Ishikawa (cell line): ENCODE measurements around the gene IKZF3.

ENCODE experiments used
- CEBPB ChIP-seq: IDR thresholded peaks from 2 replicates; pipeline ENCODE4 v1.6.1; 2012
- CREB1 ChIP-seq: IDR thresholded peaks from 2 replicates; pipeline ENCODE4 v1.6.1; 2012; ENCODE audit warnings: low read depth
- EGR1 ChIP-seq: IDR thresholded peaks from 2 replicates; pipeline ENCODE4 v1.6.1; 2012
- EP300 ChIP-seq: IDR thresholded peaks from 2 replicates; pipeline ENCODE4 v1.6.1; 2012; ENCODE audit warnings: borderline replicate concordance
- FOXM1 ChIP-seq: IDR thresholded peaks from 2 replicates; pipeline ENCODE4 v1.6.1; 2012; ENCODE audit warnings: low read depth, borderline replicate concordance
- NFIC ChIP-seq: IDR thresholded peaks from 2 replicates; pipeline ENCODE4 v1.6.1; 2012
- RAD21 ChIP-seq: IDR thresholded peaks from 2 replicates; pipeline ENCODE4 v1.6.1; 2012; ENCODE audit warnings: low read depth
- TAF1 ChIP-seq: IDR thresholded peaks from 2 replicates; pipeline ENCODE4 v1.6.1; 2012; ENCODE audit warnings: low read depth, mild to moderate bottlenecking
- TCF12 ChIP-seq: IDR thresholded peaks from 2 replicates; pipeline ENCODE4 v1.6.1; 2012; ENCODE audit warnings: low read depth
- TEAD4 ChIP-seq: IDR thresholded peaks from 2 replicates; pipeline ENCODE4 v1.6.1; 2012
- YY1 ChIP-seq: IDR thresholded peaks from 2 replicates; pipeline ENCODE4 v1.6.1; 2012; ENCODE audit warnings: low read depth
- ZBTB7A ChIP-seq: IDR thresholded peaks from 2 replicates; pipeline ENCODE4 v1.6.1; 2012; ENCODE audit warnings: low read depth
- TF ChIP-seq, protein P1 (sequence below): IDR thresholded peaks from 2 replicates; pipeline ENCODE4 v1.6.1; 2012
- TF ChIP-seq, protein P2 (sequence below): IDR thresholded peaks from 2 replicates; pipeline ENCODE4 v1.6.1; 2012; ENCODE audit warnings: low read depth, mild to moderate bottlenecking
- TF ChIP-seq, protein P3 (sequence below): IDR thresholded peaks from 2 replicates; pipeline ENCODE4 v1.6.1; 2012

The IKZF3 gene

DNA sequence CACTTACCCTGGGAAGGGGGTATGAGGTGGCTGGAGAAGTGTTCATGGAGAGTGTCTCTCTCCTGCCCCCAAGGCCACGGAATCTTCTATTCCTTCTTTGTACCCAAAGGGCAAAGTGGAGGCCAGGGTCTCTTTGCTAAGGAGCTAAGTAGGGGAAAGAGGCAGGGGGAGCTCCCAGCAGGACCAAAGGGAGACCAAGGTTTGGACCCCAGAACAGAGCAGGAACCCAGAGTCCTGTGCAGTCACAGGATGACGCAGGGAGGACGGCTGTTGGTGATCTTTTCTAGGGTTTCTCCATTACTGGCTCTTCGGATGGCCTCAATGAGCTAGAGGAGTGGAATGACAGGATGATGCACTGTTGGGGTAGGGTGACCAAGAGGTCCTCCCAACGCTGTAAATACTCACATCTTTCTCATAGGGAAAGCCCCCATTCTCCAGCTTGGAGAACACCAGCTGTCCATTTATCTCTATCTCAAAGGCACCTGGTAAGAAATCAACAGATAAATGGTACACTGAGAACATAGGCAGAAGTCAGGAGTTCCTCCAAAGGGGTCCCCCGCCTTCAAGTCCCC is 134.7 kb downstream of the IKZF3 start:
- TF ChIP-seq CREB1, result no peak
- no peak for TF ChIP-seq FOXM1
- no peak for TF ChIP-seq EP300
- TF ChIP-seq, protein P1, sequence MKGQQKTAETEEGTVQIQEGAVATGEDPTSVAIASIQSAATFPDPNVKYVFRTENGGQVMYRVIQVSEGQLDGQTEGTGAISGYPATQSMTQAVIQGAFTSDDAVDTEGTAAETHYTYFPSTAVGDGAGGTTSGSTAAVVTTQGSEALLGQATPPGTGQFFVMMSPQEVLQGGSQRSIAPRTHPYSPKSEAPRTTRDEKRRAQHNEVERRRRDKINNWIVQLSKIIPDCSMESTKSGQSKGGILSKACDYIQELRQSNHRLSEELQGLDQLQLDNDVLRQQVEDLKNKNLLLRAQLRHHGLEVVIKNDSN, result no peak
- no peak for TF ChIP-seq TEAD4

DNA sequence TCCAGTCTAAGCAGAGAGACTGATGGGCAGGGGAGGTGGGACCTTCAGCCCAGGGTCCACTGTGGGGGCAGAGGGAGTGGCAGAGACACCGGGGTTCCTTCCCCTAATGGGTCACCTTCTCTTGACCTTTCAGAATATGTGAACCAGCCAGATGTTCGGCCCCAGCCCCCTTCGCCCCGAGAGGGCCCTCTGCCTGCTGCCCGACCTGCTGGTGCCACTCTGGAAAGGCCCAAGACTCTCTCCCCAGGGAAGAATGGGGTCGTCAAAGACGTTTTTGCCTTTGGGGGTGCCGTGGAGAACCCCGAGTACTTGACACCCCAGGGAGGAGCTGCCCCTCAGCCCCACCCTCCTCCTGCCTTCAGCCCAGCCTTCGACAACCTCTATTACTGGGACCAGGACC is 136.6 kb downstream of the IKZF3 start:
- TF ChIP-seq, protein P1, result no peak
- TF ChIP-seq YY1 (no peak), CREB1 (no peak), ZBTB7A (no peak), FOXM1 (no peak), EP300 (no peak), CEBPB (no peak)
- TF ChIP-seq, protein P2, sequence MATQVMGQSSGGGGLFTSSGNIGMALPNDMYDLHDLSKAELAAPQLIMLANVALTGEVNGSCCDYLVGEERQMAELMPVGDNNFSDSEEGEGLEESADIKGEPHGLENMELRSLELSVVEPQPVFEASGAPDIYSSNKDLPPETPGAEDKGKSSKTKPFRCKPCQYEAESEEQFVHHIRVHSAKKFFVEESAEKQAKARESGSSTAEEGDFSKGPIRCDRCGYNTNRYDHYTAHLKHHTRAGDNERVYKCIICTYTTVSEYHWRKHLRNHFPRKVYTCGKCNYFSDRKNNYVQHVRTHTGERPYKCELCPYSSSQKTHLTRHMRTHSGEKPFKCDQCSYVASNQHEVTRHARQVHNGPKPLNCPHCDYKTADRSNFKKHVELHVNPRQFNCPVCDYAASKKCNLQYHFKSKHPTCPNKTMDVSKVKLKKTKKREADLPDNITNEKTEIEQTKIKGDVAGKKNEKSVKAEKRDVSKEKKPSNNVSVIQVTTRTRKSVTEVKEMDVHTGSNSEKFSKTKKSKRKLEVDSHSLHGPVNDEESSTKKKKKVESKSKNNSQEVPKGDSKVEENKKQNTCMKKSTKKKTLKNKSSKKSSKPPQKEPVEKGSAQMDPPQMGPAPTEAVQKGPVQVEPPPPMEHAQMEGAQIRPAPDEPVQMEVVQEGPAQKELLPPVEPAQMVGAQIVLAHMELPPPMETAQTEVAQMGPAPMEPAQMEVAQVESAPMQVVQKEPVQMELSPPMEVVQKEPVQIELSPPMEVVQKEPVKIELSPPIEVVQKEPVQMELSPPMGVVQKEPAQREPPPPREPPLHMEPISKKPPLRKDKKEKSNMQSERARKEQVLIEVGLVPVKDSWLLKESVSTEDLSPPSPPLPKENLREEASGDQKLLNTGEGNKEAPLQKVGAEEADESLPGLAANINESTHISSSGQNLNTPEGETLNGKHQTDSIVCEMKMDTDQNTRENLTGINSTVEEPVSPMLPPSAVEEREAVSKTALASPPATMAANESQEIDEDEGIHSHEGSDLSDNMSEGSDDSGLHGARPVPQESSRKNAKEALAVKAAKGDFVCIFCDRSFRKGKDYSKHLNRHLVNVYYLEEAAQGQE, result no peak

DNA sequence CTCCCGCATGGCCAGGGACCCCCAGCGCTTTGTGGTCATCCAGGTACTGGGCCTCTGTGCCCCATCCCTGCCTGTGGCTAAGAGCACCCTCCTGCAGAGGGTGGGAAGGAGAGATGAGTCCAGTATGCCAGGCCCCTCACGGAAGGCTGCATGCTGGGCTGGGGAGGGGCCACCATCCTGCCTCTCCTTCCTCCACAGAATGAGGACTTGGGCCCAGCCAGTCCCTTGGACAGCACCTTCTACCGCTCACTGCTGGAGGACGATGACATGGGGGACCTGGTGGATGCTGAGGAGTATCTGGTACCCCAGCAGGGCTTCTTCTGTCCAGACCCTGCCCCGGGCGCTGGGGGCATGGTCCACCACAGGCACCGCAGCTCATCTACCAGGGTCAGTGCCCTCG is 137.5 kb downstream of the IKZF3 start:
- no peak for TF ChIP-seq TAF1
- no peak for TF ChIP-seq TCF12
- TF ChIP-seq EP300, result no peak
- no peak for TF ChIP-seq EGR1
- no peak for TF ChIP-seq TEAD4
- no peak for TF ChIP-seq RAD21
- no peak for TF ChIP-seq ZBTB7A
- TF ChIP-seq, protein P1, result no peak
- TF ChIP-seq CEBPB, result no peak
- TF ChIP-seq FOXM1, result no peak
- TF ChIP-seq YY1, result no peak
- TF ChIP-seq CREB1, result no peak
- TF ChIP-seq, protein P3, sequence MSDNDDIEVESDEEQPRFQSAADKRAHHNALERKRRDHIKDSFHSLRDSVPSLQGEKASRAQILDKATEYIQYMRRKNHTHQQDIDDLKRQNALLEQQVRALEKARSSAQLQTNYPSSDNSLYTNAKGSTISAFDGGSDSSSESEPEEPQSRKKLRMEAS, result no peak

DNA sequence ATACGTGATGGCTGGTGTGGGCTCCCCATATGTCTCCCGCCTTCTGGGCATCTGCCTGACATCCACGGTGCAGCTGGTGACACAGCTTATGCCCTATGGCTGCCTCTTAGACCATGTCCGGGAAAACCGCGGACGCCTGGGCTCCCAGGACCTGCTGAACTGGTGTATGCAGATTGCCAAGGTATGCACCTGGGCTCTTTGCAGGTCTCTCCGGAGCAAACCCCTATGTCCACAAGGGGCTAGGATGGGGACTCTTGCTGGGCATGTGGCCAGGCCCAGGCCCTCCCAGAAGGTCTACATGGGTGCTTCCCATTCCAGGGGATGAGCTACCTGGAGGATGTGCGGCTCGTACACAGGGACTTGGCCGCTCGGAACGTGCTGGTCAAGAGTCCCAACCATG is 139.4 kb downstream of the IKZF3 start:
- TF ChIP-seq TAF1 (no peak), EGR1 (no peak), ZBTB7A (no peak), EP300 (no peak), YY1 (no peak), FOXM1 (no peak), CEBPB (no peak)
- TF ChIP-seq, protein P3, result no peak

DNA sequence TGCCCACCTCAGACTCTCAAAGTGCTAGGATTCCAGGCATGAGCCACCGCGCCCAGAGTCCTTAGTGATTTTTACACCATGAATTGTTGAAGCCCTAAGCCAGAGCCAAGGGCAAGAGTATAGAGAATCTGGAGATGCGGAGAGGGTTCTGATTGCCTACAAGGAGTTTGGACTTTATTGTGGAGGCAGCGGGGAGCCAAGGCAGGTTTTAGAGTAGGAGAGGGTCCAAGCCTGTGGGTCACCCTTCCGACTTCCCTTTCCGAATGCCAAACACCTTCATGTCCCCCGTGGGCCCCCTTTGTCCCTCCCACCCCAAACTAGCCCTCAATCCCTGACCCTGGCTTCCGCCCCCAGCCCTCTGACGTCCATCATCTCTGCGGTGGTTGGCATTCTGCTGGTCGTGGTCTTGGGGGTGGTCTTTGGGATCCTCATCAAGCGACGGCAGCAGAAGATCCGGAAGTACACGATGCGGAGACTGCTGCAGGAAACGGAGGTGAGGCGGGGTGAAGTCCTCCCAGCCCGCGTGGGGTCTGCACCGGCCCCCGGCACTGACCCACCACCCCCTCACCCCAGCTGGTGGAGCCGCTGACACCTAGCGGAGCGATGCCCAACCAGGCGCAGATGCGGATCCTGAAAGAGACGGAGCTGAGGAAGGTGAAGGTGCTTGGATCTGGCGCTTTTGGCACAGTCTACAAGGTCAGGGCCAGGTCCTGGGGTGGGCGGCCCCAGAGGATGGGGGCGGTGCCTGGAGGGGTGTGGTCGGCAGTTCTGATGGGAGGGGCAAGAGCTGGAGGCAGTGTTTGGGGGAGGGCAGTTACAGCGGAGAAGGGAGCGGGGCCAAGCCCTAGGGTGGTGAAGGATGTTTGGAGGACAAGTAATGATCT is 140.9 kb downstream of the IKZF3 start:
- TF ChIP-seq EGR1, result no peak
- no peak for TF ChIP-seq ZBTB7A
- no peak for TF ChIP-seq YY1
- TF ChIP-seq, protein P3, result no peak
- TF ChIP-seq CREB1, result no peak
- no peak for TF ChIP-seq EP300
- TF ChIP-seq TEAD4, result no peak
- no peak for TF ChIP-seq RAD21
- TF ChIP-seq, protein P2, result no peak
- no peak for TF ChIP-seq TAF1
- TF ChIP-seq FOXM1, result no peak
- no peak for TF ChIP-seq CEBPB
- TF ChIP-seq NFIC, result no peak
- no peak for TF ChIP-seq TCF12
- TF ChIP-seq, protein P1, result no peak
